GM12878 (cell line): ENCODE results near the gene CACNA1B.

Experiments used
- ATF3 ChIP-seq: IDR thresholded peaks from 2 replicates; pipeline ENCODE4 v1.6.1; 2011; ENCODE audit warnings: low read depth, mild to moderate bottlenecking, low read length, moderate library complexity, borderline replicate concordance; ENCODE audit errors: extremely low read depth
- BHLHE40 ChIP-seq, 2 experiments: fragments of 450-650 bp in 1 of 2; IDR thresholded peaks; 2 replicates each; pipeline ENCODE4 v1.6.1; 2011 to 2017; ENCODE audit warnings: low read depth in 2 of 2, borderline replicate concordance in 1 of 2, improper control_type of control experiment in 1 of 2, low read length in 1 of 2, mild to moderate bottlenecking in 1 of 2
- CREM ChIP-seq: IDR thresholded peaks from 2 replicates; pipeline ENCODE4 v1.6.1; 2014; ENCODE audit warnings: antibody characterized with exemption, low read depth
- CTCF ChIP-seq, 3 experiments: IDR thresholded peaks in 2 of 3; conservative IDR thresholded peaks in 1 of 3; 2 replicates each; pipeline ENCODE4 v1.5.1; 2011; ENCODE audit warnings: low read depth in 3 of 3, low read length in 3 of 3, mild to moderate bottlenecking in 3 of 3, control low read depth in 2 of 3, moderate library complexity in 2 of 3, inconsistent platforms in 1 of 3, mixed read lengths in 1 of 3; ENCODE audit not compliant: control insufficient read depth in 2 of 3, insufficient read depth in 1 of 3; ENCODE audit errors: extremely low read depth in 1 of 3
- EP300 ChIP-seq, 2 experiments: fragments of 150-350 bp in 1 of 2; IDR thresholded peaks; 2 replicates each; pipeline ENCODE4 v1.6.1; 2011 to 2012; ENCODE audit warnings: low read depth in 2 of 2, low read length in 2 of 2, borderline replicate concordance in 1 of 2, improper control_type of control experiment in 1 of 2, inconsistent platforms in 1 of 2; ENCODE audit not compliant: control insufficient read depth in 1 of 2
- FOS ChIP-seq: IDR thresholded peaks from 3 replicates; pipeline ENCODE4 v1.6.1; 2011; ENCODE audit warnings: borderline replicate concordance; ENCODE audit not compliant: insufficient read length; ENCODE audit errors: extremely low read depth
- FOXM1 ChIP-seq: IDR thresholded peaks from 2 replicates; pipeline ENCODE4 v1.6.1; 2012; ENCODE audit warnings: low read depth, mild to moderate bottlenecking, inconsistent platforms, low read length, moderate library complexity
- NFYB ChIP-seq: IDR thresholded peaks from 2 replicates; pipeline ENCODE4 v1.6.1; 2011; ENCODE audit warnings: low read depth, mild to moderate bottlenecking, low read length, improper control_type of control experiment, moderate library complexity; ENCODE audit not compliant: insufficient read depth
- POLR2AphosphoS2 ChIP-seq: IDR thresholded peaks from 2 replicates; pipeline ENCODE4 v1.6.1; 2011; ENCODE audit warnings: low read depth, mild to moderate bottlenecking, low read length, improper control_type of control experiment, moderate library complexity

- no peak for TF ChIP-seq ATF3
- TF ChIP-seq CTCF (IDR thresholded peaks at IDR 0.05 in 2 of 3, conservative IDR thresholded peaks at IDR 0.05 in 1 of 3; ENCODE audit: control insufficient read depth in 2 of 3, extremely low read depth in 1 of 3, insufficient read depth in 1 of 3, low read depth in 3 of 3, low read length in 3 of 3) = no peak
- TF ChIP-seq CREM = no peak
- no peak for TF ChIP-seq BHLHE40 (IDR thresholded peaks at IDR 0.05; ENCODE audit: borderline replicate concordance in 1 of 2, low read depth in 2 of 2, low read length in 1 of 2)
- no peak for TF ChIP-seq FOXM1
- TF ChIP-seq EP300 (IDR thresholded peaks at IDR 0.05; ENCODE audit: borderline replicate concordance in 1 of 2, control insufficient read depth in 1 of 2, low read depth in 2 of 2, low read length in 2 of 2) = no peak
- no peak for TF ChIP-seq POLR2AphosphoS2
- no peak for TF ChIP-seq NFYB
- no peak for TF ChIP-seq FOS
These were observed 216.4 kb downstream of the CACNA1B start for GRCh38 chr9:138094028-138094427.
